GM19324 (cell line): Measurements from ENCODE around the gene AKT3.

Source experiments
- ATAC-seq: cut with Tn5 transposase; IDR thresholded peaks from one replicate; pipeline ENCODE4 v1.9.1; 2021; ENCODE audit warnings: mild to moderate bottlenecking, moderate library complexity; ENCODE audit not compliant: unreplicated experiment, low FRiP score

Gene AKT3

GRCh38 chr1:243529512-243529911 lies 320.5 kb downstream of the AKT3 start:
- no peak for ATAC-seq

GRCh38 chr1:243528459-243529121 lies 321.5 kb downstream of the AKT3 start:
- ATAC-seq = no peak

- no peak for ATAC-seq
Observed at GRCh38 chr1:243526180-243526579, 323.9 kb downstream of the AKT3 start.

- ATAC-seq = no peak
Observed at GRCh38 chr1:243525085-243525487, 325.0 kb downstream of the AKT3 start.

GRCh38 chr1:243523766-243524165 lies 326.3 kb downstream of the AKT3 start:
- no peak for ATAC-seq

- ATAC-seq = no peak
Observed at GRCh38 chr1:243520831-243521230, 329.2 kb downstream of the AKT3 start.

- ATAC-seq = no peak
Observed at GRCh38 chr1:243514927-243515326, 335.1 kb downstream of the AKT3 start.

- ATAC-seq = no peak
Observed at GRCh38 chr1:243513726-243514491, 336.1 kb downstream of the AKT3 start.

- no peak for ATAC-seq
Observed at GRCh38 chr1:243510928-243511327, 339.1 kb downstream of the AKT3 start.

GRCh38 chr1:243508943-243509342 lies 341.1 kb downstream of the AKT3 start:
- no peak for ATAC-seq

- ATAC-seq = peak; percentile 57
Observed at GRCh38 chr1:243508303-243508713, 341.7 kb downstream of the AKT3 start.

GRCh38 chr1:243507672-243508302 lies 342.3 kb downstream of the AKT3 start:
- no peak for ATAC-seq

GRCh38 chr1:243507001-243507671 lies 342.9 kb downstream of the AKT3 start:
- no peak for ATAC-seq

GRCh38 chr1:243505986-243506689 lies 343.9 kb downstream of the AKT3 start:
- no peak for ATAC-seq

GRCh38 chr1:243503155-243503554 lies 346.9 kb downstream of the AKT3 start:
- no peak for ATAC-seq

GRCh38 chr1:243501002-243501401 lies 349.0 kb downstream of the AKT3 start:
- ATAC-seq = no peak

- no peak for ATAC-seq
Observed at GRCh38 chr1:243500512-243500911, 349.5 kb downstream of the AKT3 start.

- no peak for ATAC-seq
Observed at GRCh38 chr1:243499711-243500110, 350.3 kb downstream of the AKT3 start.

GRCh38 chr1:243499248-243499647 lies 350.8 kb downstream of the AKT3 start:
- no peak for ATAC-seq

- no peak for ATAC-seq
Observed at GRCh38 chr1:243497939-243498681, 351.9 kb downstream of the AKT3 start.
